Measurements from ENCODE around the gene UBN1.

Gene UBN1

DNA sequence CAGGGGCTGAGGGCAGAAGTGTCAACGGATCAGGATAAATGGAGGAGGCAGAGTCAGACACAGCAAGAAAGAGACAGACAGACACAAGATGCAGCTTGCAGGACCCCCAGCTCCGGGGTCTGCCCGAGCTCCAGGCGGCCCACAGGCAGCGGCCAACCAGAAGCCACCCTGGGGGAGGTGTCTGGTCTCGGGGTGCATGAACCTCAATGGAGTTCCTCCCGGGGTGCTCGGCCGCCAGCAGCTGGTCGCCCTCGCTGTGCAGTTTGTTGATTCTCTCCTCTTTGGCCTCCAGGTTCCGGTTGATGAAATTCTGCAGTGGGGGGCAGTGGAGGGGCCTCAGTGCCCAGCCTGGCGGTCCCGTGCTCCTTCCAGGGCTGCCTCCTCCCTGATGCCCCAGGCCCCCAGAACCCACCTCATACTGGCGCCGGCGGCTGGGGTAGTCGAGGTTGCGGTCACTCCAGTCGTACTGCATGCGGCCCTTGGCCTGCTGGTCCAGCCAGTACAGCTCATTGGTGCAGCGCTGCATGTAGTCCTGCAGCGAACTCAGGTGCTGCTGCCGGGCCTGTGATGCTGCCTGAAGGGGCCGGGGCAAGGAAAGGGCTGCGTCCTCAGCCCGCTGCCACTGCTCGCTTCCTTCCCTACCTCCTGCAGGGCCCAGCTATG lies 51.7 kb downstream of the UBN1 start:
- DNase-seq (ENCODE audit: low read depth), result no peak
- no peak for TF ChIP-seq CTCF (conservative IDR thresholded peaks at IDR 0.05; ENCODE audit: control insufficient read depth, insufficient read depth, low read depth, low read length)
- H3K4me3 ChIP-seq (ENCODE audit: control insufficient read depth, low read depth, low read length), result no peak overlapping the region

DNA sequence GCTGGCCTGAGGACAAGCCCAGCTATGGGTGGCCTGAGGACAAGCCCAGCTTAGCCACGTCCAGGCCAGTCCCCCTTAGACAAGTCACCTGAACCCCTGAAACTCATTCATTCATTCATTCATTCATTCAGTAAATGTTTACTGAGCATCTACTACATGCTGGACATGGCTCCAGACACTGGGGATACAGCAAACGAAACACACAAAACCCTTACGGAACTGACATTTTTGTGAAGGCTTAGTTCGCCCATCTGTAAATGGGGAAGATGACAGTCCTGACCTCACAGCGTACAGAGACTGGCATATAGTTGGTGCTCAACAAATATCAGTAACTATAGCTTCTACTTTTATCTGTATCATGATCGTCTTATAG lies 52.2 kb downstream of the UBN1 start:
- no peak for DNase-seq (ENCODE audit: low read depth)

DNA sequence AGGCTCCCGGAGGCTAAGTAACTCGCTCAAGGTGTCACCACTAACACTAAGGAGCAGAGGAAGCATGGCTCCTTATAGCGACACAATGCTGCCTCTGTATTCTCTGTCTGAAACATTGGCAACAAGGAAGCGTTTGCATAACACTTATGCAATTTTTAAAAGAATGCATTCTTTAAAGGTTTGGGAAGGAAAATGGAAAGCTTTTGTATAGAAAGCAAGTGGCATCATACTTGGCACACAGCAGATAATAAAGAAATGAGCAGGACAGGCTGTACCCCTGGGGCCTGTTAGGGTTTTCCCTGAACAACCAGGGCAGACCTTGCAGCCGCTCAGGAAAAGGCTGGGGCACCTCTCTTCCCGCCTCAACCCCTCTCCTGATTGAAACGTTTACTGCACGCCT lies 52.8 kb downstream of the UBN1 start:
- no peak for DNase-seq (ENCODE audit: low read depth)
- TF ChIP-seq CTCF (conservative IDR thresholded peaks at IDR 0.05; ENCODE audit: control insufficient read depth, insufficient read depth, low read depth, low read length), result no peak
- H3K4me3 ChIP-seq (ENCODE audit: control insufficient read depth, low read depth, low read length), result no peak overlapping the region

More for the DNA sequence above, 52.2 kb downstream of the UBN1 start:
- no peak overlapping the region for H3K4me3 ChIP-seq (ENCODE audit: control insufficient read depth, low read depth, low read length)
- no peak for TF ChIP-seq CTCF (conservative IDR thresholded peaks at IDR 0.05; ENCODE audit: control insufficient read depth, insufficient read depth, low read depth, low read length)

DNA sequence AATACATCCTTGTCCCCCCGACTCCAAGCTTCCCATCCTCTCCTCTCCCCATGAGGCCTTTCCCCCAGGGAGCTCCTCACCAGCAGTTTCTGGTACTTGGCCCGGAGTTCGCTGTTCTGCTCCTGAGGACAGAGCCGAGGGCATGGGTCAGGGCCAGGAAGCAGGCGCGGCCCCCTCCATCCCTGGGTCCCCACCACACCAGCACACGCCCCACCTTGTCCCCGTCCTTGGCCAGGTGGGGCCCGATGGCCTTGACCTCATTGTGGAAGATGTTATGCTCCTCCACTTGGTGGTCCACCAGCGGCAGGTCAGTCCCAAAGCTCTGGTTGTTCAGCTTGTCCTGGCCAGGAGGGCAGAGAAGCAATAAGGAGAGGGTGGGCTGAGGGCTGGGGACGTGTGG lies 53.5 kb downstream of the UBN1 start:
- no peak for TF ChIP-seq CTCF (conservative IDR thresholded peaks at IDR 0.05; ENCODE audit: control insufficient read depth, insufficient read depth, low read depth, low read length)

GRCh38 chr16:4902038-4902437 lies 54.8 kb downstream of the UBN1 start:
- no peak for TF ChIP-seq CTCF (conservative IDR thresholded peaks at IDR 0.05; ENCODE audit: control insufficient read depth, insufficient read depth, low read depth, low read length)
- H3K4me3 ChIP-seq (ENCODE audit: control insufficient read depth, low read depth, low read length), result no peak overlapping the region
- DNase-seq (ENCODE audit: low read depth), result no peak

More for the DNA sequence above, 53.5 kb downstream of the UBN1 start:
- no peak for DNase-seq (ENCODE audit: low read depth)
- no peak overlapping the region for H3K4me3 ChIP-seq (ENCODE audit: control insufficient read depth, low read depth, low read length)

GRCh38 chr16:4904108-4904941 lies 57.0 kb downstream of the UBN1 start:
- no peak overlapping the region for H3K4me3 ChIP-seq (ENCODE audit: control insufficient read depth, low read depth, low read length)
- no peak for DNase-seq (ENCODE audit: low read depth)
- TF ChIP-seq CTCF (conservative IDR thresholded peaks at IDR 0.05; ENCODE audit: control insufficient read depth, insufficient read depth, low read depth, low read length), result no peak

Measured in fibroblast of mammary gland (primary cell).